HG02588 (cell line): ENCODE measurements around the gene LDLRAD1.
"Not testable (repeated sequence)": the region's sequence is repeated elsewhere in the genome, so short reads cannot be mapped to it uniquely, and the experiment has no call there.

Experiments used
- ATAC-seq: cut with Tn5 transposase; IDR thresholded peaks from one replicate; pipeline ENCODE4 v1.9.1; 2021; ENCODE audit warnings: mild to moderate bottlenecking, moderate library complexity; ENCODE audit not compliant: unreplicated experiment

The LDLRAD1 gene

DNA sequence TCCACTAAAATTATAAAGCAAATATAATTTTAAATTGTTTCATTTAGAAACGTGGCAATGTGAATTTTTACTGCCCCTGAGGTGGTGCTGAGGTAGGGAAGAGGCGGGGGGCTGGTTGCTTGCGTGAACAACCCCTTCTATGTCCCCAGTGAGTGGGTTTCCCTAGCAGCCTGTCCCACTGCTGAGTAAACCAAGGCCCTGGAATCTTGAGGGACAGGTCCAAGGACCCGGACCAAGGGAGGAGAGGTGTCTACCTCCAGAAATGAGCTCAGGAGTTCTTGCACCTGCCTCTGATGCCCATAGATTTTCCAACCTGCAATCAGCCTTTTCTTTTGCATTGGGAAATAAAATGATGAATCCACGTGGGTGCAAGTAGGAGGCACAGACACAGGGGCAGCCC, 649 bp upstream of the LDLRAD1 start:
- no peak for ATAC-seq

DNA sequence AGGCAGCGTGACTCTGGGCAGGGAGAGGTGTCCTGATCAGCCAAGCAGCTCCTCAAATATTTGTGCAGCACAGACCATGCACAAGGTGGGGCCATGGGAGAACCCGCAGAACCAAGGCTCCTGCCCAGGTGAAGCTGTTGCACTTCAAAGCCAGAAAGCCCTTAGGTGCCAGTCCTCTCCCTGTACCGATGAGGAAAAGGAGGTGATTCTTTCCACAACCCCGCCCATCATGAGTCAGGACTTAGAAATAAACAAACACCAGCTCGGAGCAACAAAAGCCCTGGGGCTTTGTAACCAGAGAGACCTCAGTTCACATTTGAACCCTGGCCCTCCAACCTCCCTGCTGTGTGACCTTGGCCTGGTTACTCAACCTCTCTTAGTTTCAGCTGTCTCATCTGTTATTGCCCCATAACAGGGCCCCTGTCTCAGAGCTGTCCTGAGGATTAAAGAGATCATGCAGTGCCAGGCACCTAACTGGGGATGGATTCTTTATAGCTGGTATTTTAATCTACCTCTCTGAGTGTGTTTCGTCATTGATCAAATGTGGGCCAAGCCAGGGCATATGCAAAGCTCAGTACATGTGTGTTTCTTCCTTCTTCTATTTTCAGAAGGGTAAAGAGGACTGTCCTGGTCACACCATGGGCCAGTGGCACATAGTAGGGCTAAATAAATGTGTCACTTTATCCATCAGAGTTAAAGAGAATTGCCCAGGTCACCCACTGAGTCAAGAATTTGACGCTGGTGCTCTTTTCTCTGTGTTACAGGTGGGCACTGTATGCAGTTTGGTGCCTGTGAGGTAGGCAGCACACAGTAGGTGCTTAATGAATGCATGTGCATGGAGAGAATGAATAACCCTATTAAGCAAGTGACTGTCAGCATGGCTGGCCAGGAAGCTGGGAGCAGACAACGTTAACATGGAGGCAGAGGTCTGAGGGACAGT, 1.4 kb downstream of the LDLRAD1 start:
- no peak for ATAC-seq

DNA sequence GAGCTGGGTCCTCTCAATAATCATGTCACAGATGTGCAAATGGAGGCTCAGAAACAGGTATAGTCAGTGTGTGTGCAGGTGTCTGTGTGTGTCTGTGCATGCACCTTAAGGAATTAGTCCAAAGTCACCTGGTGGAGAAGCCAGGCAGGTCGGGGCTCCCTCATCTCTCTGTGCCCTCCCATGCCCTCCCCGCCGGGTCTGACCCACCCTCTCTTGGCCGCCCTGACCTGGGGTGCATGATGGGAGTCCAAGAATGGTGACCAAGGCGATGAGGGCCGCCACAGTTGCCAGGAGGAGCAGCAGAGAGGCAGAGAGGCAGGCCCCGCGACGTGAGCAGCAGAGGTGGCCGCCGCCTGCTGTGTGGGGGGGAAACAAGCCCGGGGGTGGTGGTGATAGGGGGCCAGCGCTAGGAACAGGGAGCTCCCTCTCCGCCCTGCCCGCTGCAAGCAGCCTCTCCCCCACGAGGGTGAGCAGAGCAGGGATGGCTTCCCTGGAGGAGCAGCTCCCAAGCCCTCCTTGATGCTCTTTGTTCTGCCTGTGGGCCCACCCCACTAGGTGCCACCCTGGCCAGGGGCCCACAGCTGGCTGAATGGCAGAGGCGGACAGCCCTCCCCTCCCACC, 3.9 kb downstream of the LDLRAD1 start:
- no peak for ATAC-seq

DNA sequence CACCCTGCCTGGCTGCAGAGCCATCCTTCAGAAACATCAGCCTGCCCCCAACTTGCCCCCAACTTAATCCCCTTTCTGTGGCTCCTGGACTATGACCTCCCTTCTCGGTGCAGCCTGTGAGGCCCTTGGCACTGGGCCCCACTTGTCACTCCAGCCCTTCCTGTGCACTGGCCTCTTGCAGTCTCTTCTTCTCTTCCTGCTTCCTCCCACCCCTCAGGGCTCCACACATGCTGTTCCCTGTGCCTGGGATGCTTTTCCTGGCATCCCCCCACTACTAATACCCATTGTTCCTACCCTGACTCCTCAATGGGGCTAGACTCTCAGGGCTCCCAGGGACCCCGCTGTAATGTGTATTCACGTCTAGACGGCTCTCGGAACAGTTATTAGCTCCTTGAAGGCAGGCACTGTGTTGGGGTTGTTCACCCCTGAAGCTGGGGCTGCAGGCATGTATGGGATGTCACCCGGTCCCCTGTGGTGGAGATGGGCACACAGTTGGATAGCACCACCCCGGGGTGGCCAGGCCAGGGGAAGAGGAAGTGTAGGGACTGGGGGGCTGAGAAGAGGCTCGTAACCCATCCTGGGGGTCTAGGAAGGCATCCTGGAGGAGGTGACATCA, 4.5 kb downstream of the LDLRAD1 start:
- ATAC-seq, result no peak

DNA sequence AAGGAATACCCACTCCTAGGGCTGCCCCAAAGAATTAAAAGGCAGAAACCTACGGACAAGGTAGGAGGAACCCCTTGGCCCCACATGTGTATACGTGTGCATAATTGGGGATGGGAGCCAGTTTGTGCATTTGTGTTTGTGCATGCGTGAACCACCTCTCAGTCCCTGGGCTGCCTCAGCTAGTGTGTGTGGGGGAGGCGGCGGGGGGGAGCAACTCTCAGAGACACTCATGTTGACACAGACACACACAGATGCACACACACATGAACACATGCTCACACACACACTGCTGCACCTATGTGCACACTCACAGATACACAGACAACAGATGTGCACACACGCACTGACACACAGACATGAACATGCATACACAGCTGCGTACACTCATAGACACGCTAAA, 5.1 kb downstream of the LDLRAD1 start:
- no peak for ATAC-seq

DNA sequence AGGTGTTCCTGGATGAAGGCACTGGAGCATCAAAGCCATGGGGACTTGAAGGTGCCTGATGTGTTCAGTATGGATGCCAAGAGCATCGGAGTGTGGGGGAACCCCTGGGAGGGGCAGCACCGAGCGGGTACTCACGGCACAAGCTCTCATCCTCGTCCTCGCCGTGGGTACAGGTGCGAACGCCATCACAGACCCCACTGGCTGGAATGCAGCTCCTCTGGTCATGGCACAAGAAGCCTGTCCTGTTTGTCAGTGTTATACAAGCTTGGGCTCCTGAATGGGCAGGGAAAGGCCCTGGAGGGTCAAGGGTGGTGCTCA, 6.0 kb downstream of the LDLRAD1 start:
- ATAC-seq, result no peak

DNA sequence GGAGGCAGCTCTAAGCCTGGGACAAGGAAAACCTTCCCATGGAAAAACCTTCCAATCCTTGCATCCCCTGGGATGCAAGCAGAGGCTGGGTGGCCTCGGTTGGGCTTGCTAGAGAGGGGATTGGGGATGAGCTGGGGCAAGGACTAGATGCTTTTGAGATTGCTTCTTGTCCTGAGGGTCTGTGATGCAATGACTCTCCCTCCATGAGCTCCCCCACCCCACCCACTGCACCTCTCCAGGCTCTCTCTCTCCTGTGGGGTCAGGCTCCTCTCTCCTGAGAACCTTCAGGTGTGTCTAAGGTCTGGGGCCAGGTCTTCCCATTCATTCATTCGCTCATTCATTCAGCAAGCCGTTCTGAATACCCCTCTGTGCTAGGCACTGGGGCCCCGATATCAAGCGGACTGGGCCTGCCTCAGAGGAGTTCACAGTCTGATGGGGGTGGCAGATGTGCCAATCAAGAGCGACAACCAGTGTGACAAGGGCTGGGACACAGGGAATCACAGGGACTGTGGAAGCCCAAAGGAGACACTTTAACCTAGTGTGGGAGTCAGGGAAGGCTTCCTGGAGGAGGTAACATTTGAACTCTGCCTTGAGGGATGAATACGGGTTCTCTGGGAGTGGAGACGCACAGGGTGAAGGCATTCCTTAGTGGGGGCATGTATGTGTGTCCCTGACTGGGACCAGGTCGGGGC, 6.5 kb downstream of the LDLRAD1 start:
- ATAC-seq, result no peak

DNA sequence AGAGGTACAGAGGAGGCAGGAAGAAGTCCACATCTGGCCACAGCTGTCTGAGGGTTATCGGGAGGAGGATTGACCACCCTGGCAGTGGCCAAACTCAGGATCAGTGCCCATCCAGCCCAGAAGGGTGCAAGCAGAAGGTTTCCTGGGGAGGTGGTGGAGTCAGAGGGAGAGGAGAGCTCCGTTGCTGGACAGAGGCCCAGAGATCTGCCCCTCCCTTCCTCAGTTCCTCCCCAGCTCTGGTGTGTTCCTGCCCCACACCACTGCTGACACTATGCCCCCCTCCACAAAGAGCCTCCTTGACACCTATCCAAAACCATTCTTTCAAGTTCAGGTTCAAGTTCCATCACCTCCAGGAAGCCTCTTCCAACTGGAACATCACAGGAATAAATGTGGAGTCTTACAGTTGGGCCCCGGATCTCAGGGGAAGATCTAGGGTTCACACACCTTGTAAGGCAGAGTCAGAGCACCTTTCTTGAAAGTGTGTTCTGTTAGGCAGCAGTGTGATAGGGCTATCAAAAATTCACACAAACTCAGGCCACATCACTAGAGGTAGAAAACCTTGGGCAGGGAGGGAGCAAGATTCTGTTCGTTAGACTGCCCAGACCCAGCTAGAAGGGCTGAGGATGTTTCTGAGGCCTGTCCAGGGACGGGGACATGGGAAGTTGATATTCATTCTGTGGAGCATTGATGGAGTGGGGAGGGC, 7.4 kb downstream of the LDLRAD1 start:
- ATAC-seq, result no peak

DNA sequence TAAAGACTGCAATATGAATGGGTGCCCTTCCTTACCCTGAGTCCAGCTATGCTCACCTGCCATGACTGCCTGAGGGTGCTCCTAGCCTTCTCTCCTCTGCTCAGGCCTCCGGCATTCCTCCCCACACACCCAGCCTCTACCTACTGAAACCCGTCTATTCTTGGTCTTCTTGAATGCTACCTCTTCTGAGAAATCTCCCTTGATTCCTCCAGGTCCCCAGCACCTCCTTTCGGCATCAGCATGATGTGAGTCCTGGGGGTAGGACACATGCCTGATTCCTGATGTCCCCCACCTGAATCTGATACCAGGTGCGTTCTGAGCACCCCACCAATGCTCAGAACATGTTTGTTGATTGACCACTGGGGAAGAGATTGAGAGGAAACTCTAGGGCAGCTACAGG, 8.6 kb downstream of the LDLRAD1 start:
- ATAC-seq, result no peak

DNA sequence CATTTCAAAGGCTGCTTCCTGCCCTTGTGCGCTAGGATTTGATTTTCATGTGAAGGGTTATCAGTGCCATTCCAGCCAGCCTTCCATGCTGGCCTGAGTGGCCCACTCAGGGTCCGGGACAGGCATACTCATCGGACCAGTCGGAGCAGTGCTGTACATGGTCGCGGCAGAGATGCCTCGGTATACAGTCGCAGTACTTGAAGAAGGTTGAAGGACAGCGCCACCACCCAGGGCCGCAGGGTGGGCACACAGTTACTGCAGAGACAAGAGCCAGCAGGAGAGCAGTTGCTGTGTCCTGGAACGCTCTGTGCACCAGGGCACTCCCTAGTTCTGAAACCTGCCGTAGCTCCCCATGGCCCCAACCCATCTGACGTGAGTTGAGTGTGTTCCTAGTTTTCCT, 9.1 kb downstream of the LDLRAD1 start:
- no peak for ATAC-seq

DNA sequence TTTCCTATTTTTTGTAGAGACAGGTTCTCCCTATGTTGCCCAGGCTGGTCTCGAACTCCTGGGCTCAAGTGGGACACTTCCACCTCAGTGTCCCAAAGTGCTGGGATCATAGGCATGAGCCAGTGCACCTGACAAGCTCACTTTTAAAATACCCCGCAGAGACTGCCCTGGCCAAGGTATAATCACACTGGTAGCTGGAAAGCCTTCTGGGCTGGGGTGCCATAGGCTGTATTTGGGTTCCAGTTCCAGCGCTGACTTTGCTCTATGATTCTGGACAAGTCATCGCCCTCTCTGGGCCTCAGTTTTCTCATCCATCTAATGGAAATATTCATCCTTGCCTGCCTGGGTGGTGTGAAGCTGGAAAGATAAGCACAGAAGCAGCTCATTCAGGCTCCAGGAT, 10.4 kb downstream of the LDLRAD1 start:
- ATAC-seq, result no peak

DNA sequence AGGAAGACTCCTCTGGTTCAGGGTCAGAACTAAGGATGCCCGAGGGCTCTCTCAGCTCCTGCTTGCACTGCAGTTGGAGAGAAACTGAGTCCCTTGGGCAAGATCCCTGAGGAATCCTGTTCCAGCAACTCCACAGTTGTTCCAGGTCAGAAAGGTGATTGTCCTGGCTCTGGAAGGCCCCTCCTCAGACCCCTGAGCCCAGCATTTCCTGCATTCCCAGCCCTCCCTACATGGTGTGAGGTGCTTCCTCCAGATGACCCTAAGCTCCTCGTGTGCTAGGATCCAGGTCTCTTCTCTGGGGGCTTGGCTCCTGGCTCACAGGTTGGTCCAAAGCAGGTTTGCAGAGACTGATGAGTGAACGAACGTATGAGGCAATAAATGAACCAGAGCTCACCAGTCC, 11.5 kb downstream of the LDLRAD1 start:
- no peak for ATAC-seq

DNA sequence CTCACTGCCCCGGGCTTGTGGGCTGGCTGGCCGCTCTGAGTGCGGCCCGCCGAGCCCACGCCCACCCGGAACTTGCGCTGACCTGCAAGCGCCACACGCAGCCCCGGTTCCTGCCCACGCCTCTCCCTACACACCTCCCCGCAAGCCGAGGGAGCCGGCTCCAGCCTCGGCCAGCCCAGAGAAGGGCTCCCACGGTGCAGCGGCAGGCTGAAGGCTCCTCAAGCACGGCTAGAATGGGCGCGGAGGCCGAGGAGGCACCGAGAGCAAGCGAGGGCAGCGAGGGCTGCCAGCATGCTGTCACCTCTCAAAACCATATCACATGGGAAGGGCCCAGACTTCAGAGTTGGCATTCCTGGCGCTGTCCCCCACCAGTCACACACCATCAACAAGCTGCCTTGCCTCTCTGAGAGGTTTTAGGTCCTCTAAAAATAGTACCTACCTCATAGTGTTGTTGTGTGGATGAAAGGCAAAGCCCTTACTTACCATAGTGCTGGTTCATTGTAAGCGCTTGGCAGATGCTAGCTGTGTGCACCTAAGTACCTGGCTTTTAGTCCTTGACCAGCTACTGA, 13.4 kb downstream of the LDLRAD1 start:
- ATAC-seq, result no peak

DNA sequence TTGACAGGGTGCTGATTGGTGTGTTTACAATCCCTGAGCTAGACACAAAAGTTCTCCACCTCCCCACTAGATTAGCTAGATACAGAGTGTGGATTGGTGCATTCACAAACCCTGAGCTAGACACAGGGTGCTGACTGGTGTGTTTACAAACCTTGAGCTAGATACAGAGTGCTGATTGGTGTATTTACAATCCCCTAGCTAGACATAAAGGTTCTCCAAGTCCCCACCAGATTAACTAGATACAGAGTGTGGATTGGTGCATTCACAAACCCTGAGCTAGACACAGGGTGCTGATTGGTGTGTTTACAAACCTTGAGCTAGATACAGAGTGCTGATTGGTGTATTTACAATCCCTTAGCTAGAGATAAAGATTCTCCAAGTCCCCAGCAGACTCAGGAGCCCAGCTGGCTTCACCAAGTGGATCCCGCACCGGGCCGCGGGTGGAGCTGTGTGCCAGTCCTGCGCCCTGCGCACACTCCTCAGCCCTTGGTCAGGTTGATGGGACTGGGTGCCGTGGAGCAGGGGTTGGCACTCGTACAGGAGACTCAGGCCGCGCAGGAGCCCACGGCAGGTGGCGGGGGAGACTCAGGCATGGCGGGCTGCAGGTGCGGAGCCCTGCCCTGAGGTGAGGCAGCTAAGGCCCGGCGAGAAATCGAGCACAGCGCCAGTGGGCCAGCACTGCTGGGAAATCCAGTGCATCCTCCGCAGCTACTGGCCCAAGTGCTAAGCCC, 14.1 kb downstream of the LDLRAD1 start:
- ATAC-seq, result not testable (repeated sequence)

DNA sequence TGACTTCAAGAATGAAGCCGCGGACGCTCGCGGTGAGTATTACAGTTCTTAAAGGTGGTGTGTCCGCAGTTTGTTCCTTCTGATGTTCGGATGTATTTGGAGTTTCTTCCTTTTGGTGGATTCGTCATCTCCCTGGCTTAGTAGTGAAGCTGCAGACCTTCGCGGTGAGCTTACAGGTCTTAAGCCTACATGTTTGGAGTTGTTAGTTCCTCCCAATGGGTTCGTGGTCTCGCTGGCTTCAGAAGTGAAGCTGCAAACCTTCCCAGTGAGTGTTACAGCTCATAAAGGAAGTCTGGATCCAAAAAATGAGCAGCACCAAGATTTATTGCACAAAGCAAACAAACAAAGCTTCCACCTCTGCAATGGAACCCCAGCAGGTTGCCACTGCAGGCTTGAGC, 14.7 kb downstream of the LDLRAD1 start:
- ATAC-seq, result no peak

DNA sequence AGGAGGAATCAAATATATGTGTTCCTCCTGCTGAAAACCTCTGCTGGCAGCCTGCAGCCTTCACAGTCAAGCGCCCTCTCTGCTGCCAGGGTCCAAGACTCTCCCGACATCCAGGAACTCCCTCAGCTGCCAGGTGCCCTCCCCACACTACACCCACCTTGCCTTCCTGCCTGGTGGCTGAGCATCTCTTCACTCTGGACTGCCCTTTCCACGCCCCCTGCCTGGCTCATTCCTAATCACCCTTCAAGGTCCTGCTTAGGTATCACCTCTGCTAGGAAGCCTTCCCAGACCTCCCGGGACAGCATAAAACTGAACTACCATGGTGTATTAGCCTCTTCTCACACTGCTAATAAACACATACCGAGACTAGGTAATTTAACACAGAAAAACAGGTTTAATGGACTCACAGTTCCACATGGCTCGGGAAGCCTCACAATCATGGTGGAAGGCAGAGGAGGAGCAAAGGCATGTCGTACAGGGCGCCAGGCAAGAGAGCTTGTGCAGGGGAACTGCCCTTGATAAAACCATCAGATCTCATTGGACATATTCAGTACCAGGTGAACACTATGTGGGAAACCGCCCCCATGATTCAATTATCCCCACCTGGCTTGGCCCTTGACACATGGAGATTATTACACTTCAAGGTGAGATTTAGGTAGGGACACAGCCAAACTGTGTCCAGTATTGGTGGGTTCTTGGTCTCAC, 15.3 kb downstream of the LDLRAD1 start:
- ATAC-seq, result no peak

DNA sequence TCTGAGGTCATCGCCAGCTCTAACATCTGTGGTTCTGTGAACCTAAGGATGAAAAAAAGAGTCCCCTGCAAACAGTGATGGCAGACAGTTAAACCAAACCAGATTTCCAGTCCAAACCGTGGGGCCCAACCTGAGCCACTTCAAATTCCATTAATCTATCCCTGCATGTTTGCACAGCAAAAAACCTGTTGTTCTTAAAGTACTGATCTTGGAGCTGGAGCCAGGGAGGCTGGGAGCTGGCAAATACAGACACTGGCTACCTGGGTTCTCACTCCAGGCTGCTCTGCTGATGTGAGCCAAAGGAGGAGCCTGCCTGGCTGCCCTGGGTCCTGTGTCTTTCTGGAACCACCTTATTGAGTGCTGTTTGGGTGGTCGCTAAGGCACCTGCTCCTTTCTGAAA, 16.4 kb downstream of the LDLRAD1 start:
- no peak for ATAC-seq

DNA sequence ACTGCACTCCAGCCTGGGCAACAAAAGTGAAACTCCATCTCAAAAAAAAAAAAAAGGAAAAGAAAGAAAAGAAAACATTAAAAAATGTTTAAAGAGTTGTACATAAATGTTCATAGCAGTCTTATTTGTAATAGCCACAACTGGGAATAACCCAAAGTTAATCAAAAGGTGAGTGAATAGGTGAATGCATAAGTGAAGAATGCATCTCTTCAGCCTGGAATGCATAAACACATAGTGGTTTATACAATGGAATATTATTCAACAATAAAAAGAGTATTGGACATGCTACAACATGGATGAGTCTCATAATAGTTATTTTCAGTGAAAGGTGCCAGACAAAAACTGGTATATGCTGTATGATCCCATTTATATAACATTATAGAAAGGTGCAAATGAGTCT, 18.1 kb downstream of the LDLRAD1 start:
- ATAC-seq, result no peak

DNA sequence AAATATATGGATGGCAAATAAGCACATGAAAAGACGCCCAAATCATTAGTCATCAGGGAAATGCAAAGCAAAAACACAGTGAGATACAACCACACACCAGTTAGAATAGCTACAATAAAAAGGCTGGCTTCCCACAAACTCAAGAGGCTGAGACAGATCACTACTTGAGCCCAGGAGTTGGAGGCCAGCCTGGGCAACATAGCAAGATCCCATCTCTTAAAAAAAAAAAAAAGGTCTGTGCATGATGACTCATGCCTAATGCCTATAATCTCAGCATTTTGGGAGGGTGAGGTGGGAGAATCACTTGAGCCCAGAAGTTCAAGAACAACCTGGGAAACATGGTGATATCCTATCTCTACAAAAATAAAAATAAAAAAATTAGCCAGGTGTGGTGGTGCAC, 19.8 kb downstream of the LDLRAD1 start:
- no peak for ATAC-seq
